ENCODE results near the gene FMO2. TPM values are rescaled to one million over a fixed set of nuclear protein-coding genes. Genes with fewer than 3 reads are reported as not detected.

FMO2 gene
- total and polyA plus RNA-seq, 10 of the 15 experiments (the other 5 are each of a cell fraction or from before 2014, with no cell fraction given), result not detected

GRCh38 chr1:171172471-171172870, 12.6 kb upstream of the FMO2 start:
- Histone ChIP-seq H3K36me3 (ENCODE audit: control insufficient read depth in 2 of 2, insufficient read depth in 2 of 2, low read length in 1 of 2) (no peaks in the 10 kb centered on the region), H3K27ac (ENCODE audit: control insufficient read depth, insufficient read depth) (no peak overlapping the region), H3K4me1 (ENCODE audit: control insufficient read depth, insufficient read depth, low read length) (no peaks in the 10 kb centered on the region), H3K4me3 (no peak overlapping the region), H3K27me3 (replicated peaks in 1 of 2; ENCODE audit: control insufficient read depth in 2 of 2, insufficient read depth in 2 of 2, low read length in 1 of 2) (no peaks in the 10 kb centered on the region), H3K9ac (ENCODE audit: control insufficient read depth, insufficient read depth, low read length) (no peak overlapping the region), H4K20me1 (ENCODE audit: control insufficient read depth, insufficient read depth) (no peaks in the 10 kb centered on the region), H3K4me2 (ENCODE audit: control insufficient read depth, insufficient read depth) (no peak overlapping the region), H3K79me2 (ENCODE audit: control insufficient read depth, insufficient read depth, low read length) (no peaks in the 10 kb centered on the region), H2AFZ (ENCODE audit: control insufficient read depth, low read depth, low read length) (no peak overlapping the region), H3K9me3 (replicated peaks; ENCODE audit: control insufficient read depth, insufficient read depth, low read length) (no peaks in the 10 kb centered on the region)
- no peak for DNase-seq (ENCODE audit: low read depth, low spot score)
- ChIA-PET RAD21 (ENCODE audit: unreplicated experiment) (no interaction called here), SMC1A (ENCODE audit: uncharacterized antibody, unreplicated experiment) (no interaction called here), CTCF (interaction anchor here (0.8 kb wide), 1 partner anchor 15 kb away, joined by 3 read pairs; no protein-coding TSS in a partner anchor), POLR2A (no interaction called here)
- no TSS peak for BruUV-seq (replicated peaks)
- TF ChIP-seq GABPA (IDR thresholded peaks at IDR 0.05; ENCODE audit: low read depth) (no peak), ATF2 (IDR thresholded peaks at IDR 0.05; ENCODE audit: low read length) (no peak), STAT1 (conservative IDR thresholded peaks at IDR 0.05) (no peak), STAT3 (IDR thresholded peaks at IDR 0.05; ENCODE audit: low read depth, low read length) (no peak), POLR2AphosphoS5 (IDR thresholded peaks at IDR 0.05; ENCODE audit: low read length) (no peak)
- 39% methylated on average over 2 of the region's 2 CpGs for WGBS (ENCODE audit: insufficient coverage, insufficient replicate concordance, low lambda C conversion rate, missing lambda C conversion rate)
- no peak for FAIRE-seq
- ATAC-seq, result no peak
- intact Hi-C loops (cut with micrococcal nuclease; ENCODE audit: unreplicated experiment), result no loop called here
- in situ Hi-C loops (cut with MboI), result no loop called here

- no peak overlapping the region for H3K9ac ChIP-seq (ENCODE audit: control insufficient read depth, insufficient read depth, low read length)
- no peaks in the 10 kb centered on the region for H3K27me3 ChIP-seq (replicated peaks in 1 of 2; ENCODE audit: control insufficient read depth in 2 of 2, insufficient read depth in 2 of 2, low read length in 1 of 2)
- no TSS peak for BruUV-seq (replicated peaks)
- H3K4me2 ChIP-seq (ENCODE audit: control insufficient read depth, insufficient read depth), result no peak overlapping the region
- no peaks in the 10 kb centered on the region for H4K20me1 ChIP-seq (ENCODE audit: control insufficient read depth, insufficient read depth)
- no peaks in the 10 kb centered on the region for H3K79me2 ChIP-seq (ENCODE audit: control insufficient read depth, insufficient read depth, low read length)
- ATAC-seq, result peak; percentile 38; the same call in 2 of the 3 replicates
- POLR2A ChIA-PET, result no interaction called here
- intact Hi-C loops (cut with micrococcal nuclease; ENCODE audit: unreplicated experiment) (no loop called here), in situ Hi-C loops (cut with MboI) (no loop called here)
- DNase-seq (ENCODE audit: low read depth, low spot score), result no peak
- H3K36me3 ChIP-seq (ENCODE audit: control insufficient read depth in 2 of 2, insufficient read depth in 2 of 2, low read length in 1 of 2), result no peaks in the 10 kb centered on the region
- SMC1A ChIA-PET (ENCODE audit: uncharacterized antibody, unreplicated experiment), result no interaction called here
- FAIRE-seq, result no peak
- no peaks in the 10 kb centered on the region for H3K4me1 ChIP-seq (ENCODE audit: control insufficient read depth, insufficient read depth, low read length)
- CTCF ChIA-PET, result no interaction called here
- no peak overlapping the region for H3K4me3 ChIP-seq
- WGBS (ENCODE audit: insufficient coverage, insufficient replicate concordance, low lambda C conversion rate, missing lambda C conversion rate), result 33% methylated on average over 1 of the region's 1 CpG
- RAD21 ChIA-PET (ENCODE audit: unreplicated experiment), result no interaction called here
- no peak overlapping the region for H3K27ac ChIP-seq (ENCODE audit: control insufficient read depth, insufficient read depth)
- H2AFZ ChIP-seq (ENCODE audit: control insufficient read depth, low read depth, low read length), result no peak overlapping the region
- no peaks in the 10 kb centered on the region for H3K9me3 ChIP-seq (replicated peaks; ENCODE audit: control insufficient read depth, insufficient read depth, low read length)
- TF ChIP-seq ZNF687 (IDR thresholded peaks at IDR 0.05), result no peak
- TF ChIP-seq TARDBP (IDR thresholded peaks at IDR 0.05; ENCODE audit: borderline replicate concordance), result no peak
- no peak for TF ChIP-seq ZNF207 (IDR thresholded peaks at IDR 0.05; ENCODE audit: borderline replicate concordance)
- no peak for TF ChIP-seq BCL11A (IDR thresholded peaks at IDR 0.05; ENCODE audit: low read depth, low read length)
- TF ChIP-seq PML (IDR thresholded peaks at IDR 0.05; ENCODE audit: low read length), result no peak
- no peak for TF ChIP-seq RELB (IDR thresholded peaks at IDR 0.05; ENCODE audit: low read depth)
- TF ChIP-seq MAX (IDR thresholded peaks at IDR 0.05; ENCODE audit: low read depth, low read length), result no peak
These were observed 12.0 kb upstream of the FMO2 start for GRCh38 chr1:171173069-171173468.

All from GM12878 (cell line).